SK-MEL-5 (cell line): ENCODE data around the gene CT47B1. TPM values are rescaled to one million over a fixed set of nuclear protein-coding genes. Genes with fewer than 3 reads are reported as not detected.
"Not testable (repeated sequence)": the region's sequence is repeated elsewhere in the genome, so short reads cannot be mapped to it uniquely, and the experiment has no call there.

Source experiments
- DNase-seq: peaks from one replicate; pipeline ENCODE4 v3.0.0-alpha.2; 2016; ENCODE audit warnings: low read depth, low spot score
- in situ Hi-C: cut with HindIII; loops from 2 replicates; pipeline ENCODE4 v1.10.0; 2016; ENCODE audit warnings: low sequenced_read_pairs, high pct_unique_total_duplicates, low pct_unique_long_range_greater_than_20kb
- polyA plus RNA-seq, 2 experiments: library from polyadenylated mRNA; depleted of rRNA; stranded (reverse); fragments of >200 nt; gene quantifications; 2 replicates each; pipeline ENCODE4 v1.2.3, GENCODE V29; 2015
- small RNA-seq, 2 experiments: library from RNA; depleted of rRNA; stranded (forward); fragments of <200 nt; gene quantifications; one replicate each; pipeline ENCODE3, GENCODE V24; 2014
- total RNA-seq: library from RNA; depleted of rRNA; stranded (reverse); fragments of >200 nt; shearing (Covaris generic); gene quantifications from 2 replicates; pipeline ENCODE4 v1.2.3, GENCODE V29; 2014; rRNA removed

The CT47B1 gene
- not detected in 2 replicates for total RNA-seq
- polyA plus RNA-seq (2015; cell fraction: cytosol; rRNA removed), result not detected in 2 replicates
- not detected in 2 replicates for polyA plus RNA-seq (2015; cell fraction: nucleus; rRNA removed)

DNA sequence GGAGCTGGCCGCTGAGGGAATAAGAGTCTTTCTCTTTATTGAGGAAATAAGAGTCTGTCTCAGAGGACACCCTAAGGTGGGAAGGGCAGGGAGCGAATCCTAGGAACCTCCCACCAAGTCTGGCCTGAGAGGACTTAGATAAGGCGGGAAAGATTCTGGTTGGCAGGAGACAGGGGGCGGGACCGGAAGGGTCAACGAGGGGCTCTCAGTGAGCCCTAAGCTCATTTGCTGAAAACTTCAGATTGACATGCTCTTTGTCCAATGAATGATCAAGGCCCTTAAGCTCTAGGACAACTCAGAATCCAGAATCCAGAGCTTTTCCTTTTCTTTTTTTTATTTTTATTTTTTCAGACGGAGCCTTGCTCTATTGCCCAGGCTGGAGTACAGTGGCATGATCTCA lies at the start of gene CT47B1:
TSS of gene CT47B1 (minus strand) at position 101 of the 400 bp plus-strand sequence. CDS start 196 bp downstream, outside the sequence.
- DNase-seq, in situ Hi-C loops: not testable (repeated sequence)

DNA sequence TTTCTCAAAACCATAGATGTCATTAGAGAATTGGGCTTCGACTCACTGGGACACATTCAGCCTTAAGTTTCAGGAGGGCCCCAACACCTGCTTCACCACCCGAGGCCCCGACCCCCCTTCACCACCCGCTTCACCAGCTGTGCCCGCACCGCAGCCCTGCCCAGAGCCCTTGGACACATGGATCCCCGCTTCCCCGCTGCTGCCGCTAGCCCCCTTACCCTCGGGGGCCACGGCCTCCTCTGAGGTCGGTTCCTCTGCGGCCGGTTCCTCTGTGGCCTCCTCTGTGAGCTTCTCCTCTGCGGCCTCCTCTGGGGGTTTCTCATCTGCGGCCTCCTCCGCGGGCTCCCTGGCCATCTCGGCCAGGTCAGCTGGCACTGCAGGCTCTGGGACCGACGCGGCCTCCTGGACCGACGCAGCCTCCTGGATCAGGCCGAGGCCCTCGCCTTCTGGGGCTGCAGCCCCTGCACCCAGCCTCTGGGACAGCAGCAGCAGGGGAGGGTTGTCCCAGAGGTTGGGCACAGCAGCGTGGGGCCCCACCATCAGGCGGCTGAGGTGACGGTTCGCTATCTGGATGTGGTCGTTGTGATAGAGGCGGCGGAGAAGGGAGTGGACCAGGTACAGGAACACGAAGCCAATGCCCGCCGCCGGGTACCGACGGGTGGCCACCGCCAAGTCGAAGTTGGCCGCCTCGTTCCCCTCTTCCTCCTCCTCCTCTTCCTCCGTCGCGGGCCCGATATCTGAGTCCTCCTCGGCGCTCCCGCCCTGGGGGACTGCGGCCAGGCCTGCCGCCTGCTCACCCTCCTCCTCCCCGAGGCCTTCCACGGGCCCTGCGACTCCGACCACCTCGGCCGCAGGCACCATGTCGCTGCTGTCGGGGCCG lies 748 bp downstream of the CT47B1 start:
- in situ Hi-C loops, result no loop called here
- no peak for DNase-seq

DNA sequence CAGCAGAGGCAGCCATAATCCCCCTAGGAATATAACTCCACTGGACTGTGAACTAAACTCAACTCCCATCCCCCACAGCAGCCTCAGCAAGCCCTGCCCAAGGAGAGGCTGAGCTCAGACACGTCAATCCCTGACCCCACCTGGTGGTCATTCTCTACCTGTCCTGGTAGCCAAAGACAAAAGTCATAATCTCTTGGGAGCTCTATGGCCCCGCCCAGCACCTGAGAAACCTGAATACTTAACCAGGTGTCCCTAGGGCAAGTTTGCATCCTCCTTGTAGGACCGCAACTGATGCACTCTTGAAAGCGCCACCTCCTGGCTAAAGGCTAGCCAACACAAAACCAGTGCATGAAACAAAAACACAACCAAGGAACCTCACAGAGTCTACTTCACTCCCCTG lies 18.4 kb downstream of the CT47B1 start:
- in situ Hi-C loops, result no loop called here
- DNase-seq, result peak; percentile 28

DNA sequence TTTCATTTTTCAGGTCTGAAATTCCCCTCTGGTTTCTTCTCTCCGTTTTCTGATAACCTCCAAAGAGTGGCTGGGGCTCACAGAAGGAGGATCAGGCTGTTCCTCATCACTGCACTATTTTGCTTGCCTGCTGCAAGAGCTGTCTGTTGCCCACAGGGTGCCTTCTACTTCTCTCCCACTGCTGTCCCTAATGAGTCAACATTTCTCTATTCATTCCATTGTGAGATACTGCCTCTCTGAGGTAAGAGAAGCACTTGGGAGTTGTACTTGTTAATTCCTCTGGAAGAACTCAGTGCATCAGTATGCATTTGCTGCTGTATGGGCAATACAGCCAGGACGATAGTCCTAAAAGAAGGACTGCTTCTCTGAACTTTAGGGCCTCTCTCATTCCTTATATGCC lies 34.8 kb downstream of the CT47B1 start:
- peak; percentile 10 for DNase-seq
- in situ Hi-C loops, result no loop called here

DNA sequence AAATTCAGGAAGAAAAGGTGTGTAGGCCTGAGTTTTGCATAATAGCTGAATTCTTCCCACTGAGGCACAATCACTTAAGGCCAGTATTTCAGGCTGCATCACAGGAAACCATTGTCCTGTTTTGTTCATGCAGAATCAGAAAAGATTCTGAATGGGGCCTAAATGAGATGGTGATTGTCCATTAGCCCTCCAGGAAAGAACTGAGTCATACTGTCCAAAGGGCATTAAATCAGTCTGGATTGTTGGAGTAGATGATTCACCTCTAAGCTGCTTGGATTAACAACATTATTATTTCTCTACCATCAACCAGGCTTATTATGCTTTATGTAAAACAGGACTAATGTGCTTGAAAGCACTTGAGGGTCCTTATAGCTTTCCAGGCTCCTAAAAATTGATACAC lies 36.2 kb downstream of the CT47B1 start:
- in situ Hi-C loops, result no loop called here
- peak; percentile 0 for DNase-seq

DNA sequence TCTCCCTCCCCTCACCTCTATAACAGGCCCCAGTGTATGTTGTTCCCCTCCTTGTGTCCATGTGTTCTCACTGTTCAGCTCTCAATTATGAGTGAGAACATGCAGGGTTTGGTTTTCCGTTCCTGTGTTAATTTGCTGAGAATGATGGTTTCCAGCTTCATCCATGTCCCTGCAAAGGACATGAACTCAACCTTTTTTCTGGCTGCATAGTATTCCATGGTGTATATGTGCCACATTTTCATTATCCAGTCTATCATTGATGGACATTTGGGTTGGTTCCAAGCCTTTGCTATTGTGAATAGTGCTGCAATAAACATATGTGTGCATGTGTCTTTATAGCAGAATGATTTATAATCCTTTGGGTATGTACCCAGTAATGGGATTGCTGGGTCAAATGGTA lies 48.5 kb downstream of the CT47B1 start:
- in situ Hi-C loops, DNase-seq: not testable (repeated sequence)

DNA sequence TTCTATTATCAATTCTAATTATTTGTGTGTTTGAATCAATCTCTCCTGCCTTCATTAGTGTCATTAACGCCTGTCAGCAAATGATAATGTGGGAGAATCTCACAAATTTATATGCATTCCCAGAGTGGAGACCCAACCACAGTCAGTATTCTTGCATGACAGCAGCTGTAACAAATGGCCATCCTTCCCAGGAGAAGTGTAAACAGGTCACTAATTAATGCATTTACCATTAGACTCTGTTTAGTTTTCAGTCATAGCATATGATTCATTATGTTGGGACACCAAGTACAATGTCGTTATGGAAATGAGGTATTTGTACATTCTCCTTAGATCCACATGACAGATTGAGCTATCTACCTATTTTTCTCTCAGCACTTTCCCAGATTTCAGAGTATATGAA lies 50.5 kb downstream of the CT47B1 start:
- DNase-seq, result no peak
- in situ Hi-C loops, result no loop called here

DNA sequence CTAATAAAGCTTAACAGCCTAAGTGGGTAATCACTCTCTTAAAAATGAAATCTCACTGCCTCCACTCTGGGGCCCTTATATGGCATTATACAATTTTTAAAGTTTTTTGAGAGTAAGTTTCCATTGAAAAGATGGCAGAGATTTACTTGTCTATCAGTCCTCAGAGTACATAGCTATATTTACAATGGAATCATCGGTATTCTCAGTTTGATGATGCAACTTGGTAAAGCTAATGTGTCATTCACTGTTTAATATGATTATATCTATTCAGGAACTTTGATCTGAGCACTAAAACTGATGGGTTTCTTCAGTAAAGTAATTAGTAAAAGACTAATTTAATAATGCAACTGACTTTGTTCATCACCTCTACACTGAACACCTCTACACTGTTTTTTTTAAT lies 51.6 kb downstream of the CT47B1 start:
- no peak for DNase-seq
- in situ Hi-C loops, result no loop called here

DNA sequence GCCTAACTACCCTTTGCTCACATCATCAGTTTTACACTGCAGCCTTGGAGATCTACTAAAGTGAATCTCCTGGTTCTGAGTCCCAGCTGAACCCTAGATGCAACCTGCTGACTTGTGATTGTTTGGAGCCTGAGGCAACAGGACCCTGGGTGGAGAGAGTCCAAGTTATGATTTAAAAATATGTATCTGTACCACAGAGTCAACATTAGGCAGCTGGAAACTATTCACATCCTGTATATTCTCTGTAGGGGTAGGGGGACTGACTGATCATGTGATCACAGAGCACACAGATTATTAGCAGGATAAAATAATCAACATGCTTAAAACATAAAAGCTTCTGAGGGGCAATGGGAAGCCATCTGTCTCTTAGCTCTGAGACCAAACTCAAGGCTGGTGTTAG lies 52.1 kb downstream of the CT47B1 start:
- in situ Hi-C loops, result no loop called here
- DNase-seq, result no peak

Small RNA genes within 50 kb of the gene (small RNA-seq; reads per million reads assigned to genes)
- gene AC008162.1, result 0 reads per million in 2 experiments

Other genes starting within 250 kb of the CT47B1 start
- 39.4 and 40.3 TPM in 2 replicates for gene C1GALT1C1, start 245.8 kb downstream of the CT47B1 start, total RNA-seq
- gene CT47A11, start 61.3 kb upstream of the CT47B1 start, total RNA-seq, result not detected in 2 replicates
- not detected in 2 replicates for gene CT47A10, start 66.2 kb upstream of the CT47B1 start, total RNA-seq
- gene CT47A9, start 71.0 kb upstream of the CT47B1 start, total RNA-seq, result not detected in 2 replicates
- not detected in 2 replicates for gene CT47A8, start 75.9 kb upstream of the CT47B1 start, total RNA-seq
- not detected in 2 replicates for gene CT47A7, start 80.7 kb upstream of the CT47B1 start, total RNA-seq
- not detected in 2 replicates for gene CT47A6, start 85.6 kb upstream of the CT47B1 start, total RNA-seq
- not detected in 2 replicates for gene CT47A5, start 90.5 kb upstream of the CT47B1 start, total RNA-seq
- not detected in 2 replicates for gene CT47A4, start 95.3 kb upstream of the CT47B1 start, total RNA-seq
- gene CT47A3, start 100.2 kb upstream of the CT47B1 start, total RNA-seq, result not detected in 2 replicates
- not detected in 2 replicates for gene CT47A2, start 105.1 kb upstream of the CT47B1 start, total RNA-seq
- gene CT47A1, start 109.9 kb upstream of the CT47B1 start, total RNA-seq, result not detected in 2 replicates
- gene GLUD2, start 171.7 kb upstream of the CT47B1 start, total RNA-seq, result 16.8 and 19.9 TPM in 2 replicates